Nephron progenitor cell (in vitro differentiated cells): Measurements from ENCODE around the gene RAB27A.

Source experiments
- DNase-seq: peaks from one replicate; pipeline ENCODE4 v3.0.0; 2021
- H3K27ac Mint-ChIP-seq: 2 replicates; pipeline ENCODE4 v1.8.0; 2021; ENCODE audit warnings: mild to moderate bottlenecking, moderate library complexity, mixed read lengths
- H3K27me3 Mint-ChIP-seq: 2 replicates; pipeline ENCODE4 v1.8.0; 2021; ENCODE audit warnings: mild to moderate bottlenecking, low read depth, mixed read lengths; ENCODE audit not compliant: poor library complexity
- H3K36me3 Mint-ChIP-seq: 2 replicates; pipeline ENCODE4 v1.8.0; 2021; ENCODE audit warnings: low read depth, mixed read lengths
- H3K4me1 Mint-ChIP-seq: 2 replicates; pipeline ENCODE4 v1.8.0; 2021; ENCODE audit warnings: mixed read lengths
- H3K4me3 Mint-ChIP-seq: 2 replicates; pipeline ENCODE4 v1.8.0; 2021; ENCODE audit warnings: mild to moderate bottlenecking, moderate library complexity, mixed read lengths
- H3K9me3 Mint-ChIP-seq: 2 replicates; pipeline ENCODE4 v1.8.0; 2021; ENCODE audit warnings: mild to moderate bottlenecking, moderate library complexity, mixed read lengths
- CTCF ChIP-seq: fragments of 200-600 bp; sonication (generic); IDR thresholded peaks from 2 replicates; pipeline ENCODE4 v1.5.0; 2021; ENCODE audit warnings: antibody characterized with exemption

Gene RAB27A

GRCh38 chr15:55266547-55266946 is 23.1 kb downstream of the RAB27A start:
- Mint-ChIP-seq H3K27me3 (no peaks in the 10 kb centered on the region), H3K9me3 (no peaks in the 10 kb centered on the region), H3K36me3 (no peaks in the 10 kb centered on the region), H3K27ac (no peak overlapping the region), H3K4me1 (peaks cover 50% of the 10 kb centered on the region), H3K4me3 (no peak overlapping the region)
- DNase-seq, result no peak
- no peak for TF ChIP-seq CTCF

- Mint-ChIP-seq H3K36me3 (peaks cover 5% of the 10 kb centered on the region), H3K27ac (peak overlapping the region; percentile 12), H3K4me1 (peaks cover 31% of the 10 kb centered on the region), H3K4me3 (no peak overlapping the region), H3K9me3 (peaks cover 9% of the 10 kb centered on the region), H3K27me3 (peaks cover 5% of the 10 kb centered on the region)
- DNase-seq, result no peak
- no peak for TF ChIP-seq CTCF
Measured at GRCh38 chr15:55260562-55261131, 29.0 kb downstream of the RAB27A start.

- H3K4me3 Mint-ChIP-seq, result no peak overlapping the region
- H3K36me3 Mint-ChIP-seq, result peaks cover 5% of the 10 kb centered on the region
- peaks cover 5% of the 10 kb centered on the region for H3K27me3 Mint-ChIP-seq
- H3K9me3 Mint-ChIP-seq, result peaks cover 9% of the 10 kb centered on the region
- TF ChIP-seq CTCF, result no peak
- peak overlapping the region; percentile 13 for H3K27ac Mint-ChIP-seq
- DNase-seq, result no peak
- H3K4me1 Mint-ChIP-seq, result peaks cover 42% of the 10 kb centered on the region
Measured at GRCh38 chr15:55257938-55258337, 31.7 kb downstream of the RAB27A start.

- DNase-seq, result no peak
- peaks cover 5% of the 10 kb centered on the region for H3K36me3 Mint-ChIP-seq
- peak overlapping the region; percentile 47 for H3K27ac Mint-ChIP-seq
- peaks cover 42% of the 10 kb centered on the region for H3K4me1 Mint-ChIP-seq
- no peak for TF ChIP-seq CTCF
- H3K9me3 Mint-ChIP-seq, result peaks cover 9% of the 10 kb centered on the region
- no peak overlapping the region for H3K4me3 Mint-ChIP-seq
- H3K27me3 Mint-ChIP-seq, result peaks cover 5% of the 10 kb centered on the region
Measured at GRCh38 chr15:55257012-55257670, 32.5 kb downstream of the RAB27A start.

- Mint-ChIP-seq H3K4me3 (peak overlapping the region; percentile 37), H3K27me3 (peaks cover 5% of the 10 kb centered on the region), H3K27ac (peak overlapping the region; percentile 47), H3K4me1 (peaks cover 48% of the 10 kb centered on the region), H3K36me3 (peaks cover 5% of the 10 kb centered on the region), H3K9me3 (peaks cover 9% of the 10 kb centered on the region)
- TF ChIP-seq CTCF, result no peak
- no peak for DNase-seq
Measured at GRCh38 chr15:55256281-55257011, 33.2 kb downstream of the RAB27A start.
